ENCODE data around the gene RBKS. TPM values are rescaled to one million over a fixed set of nuclear protein-coding genes. Genes with fewer than 3 reads are reported as not detected.

RBKS gene
- total RNA-seq, 3 donors from 2014 or later, result 1.1 to 5.1 (median 2.9) TPM

- H3K27ac ChIP-seq, result no peak overlapping the region
- intact Hi-C loops (cut with DNase I; ENCODE audit: low total_unique reads), result no loop called here
- H3K36me3 ChIP-seq, result no peaks in the 10 kb centered on the region
- no peak for TF ChIP-seq POLR2AphosphoS5 (IDR thresholded peaks at IDR 0.05)
- TF ChIP-seq CTCF (IDR thresholded peaks at IDR 0.05), result no peak
- no peak for TF ChIP-seq POLR2A (IDR thresholded peaks at IDR 0.05)
- H3K27me3 ChIP-seq, result no peaks in the 10 kb centered on the region
- H3K4me1 ChIP-seq, result no peaks in the 10 kb centered on the region
- H3K4me3 ChIP-seq, result no peak overlapping the region
- no peak for DNase-seq (ENCODE audit: low spot score in 2 of 2)
- H3K9me3 ChIP-seq, result no peaks in the 10 kb centered on the region
Observed at GRCh38 chr2:27832396-27832795, 57.8 kb downstream of the RBKS start.

- Histone ChIP-seq H3K36me3 (no peaks in the 10 kb centered on the region), H3K9me3 (no peaks in the 10 kb centered on the region), H3K4me3 (no peak overlapping the region), H3K27ac (no peak overlapping the region), H3K4me1 (no peaks in the 10 kb centered on the region), H3K27me3 (no peaks in the 10 kb centered on the region)
- intact Hi-C loops (cut with DNase I; ENCODE audit: low total_unique reads), result no loop called here
- DNase-seq (ENCODE audit: low spot score in 2 of 2), result no peak
- TF ChIP-seq POLR2AphosphoS5 (IDR thresholded peaks at IDR 0.05) (no peak), POLR2A (IDR thresholded peaks at IDR 0.05) (no peak), CTCF (IDR thresholded peaks at IDR 0.05) (no peak)
Observed at GRCh38 chr2:27831279-27832050, 58.7 kb downstream of the RBKS start.

- no peak for TF ChIP-seq POLR2AphosphoS5 (IDR thresholded peaks at IDR 0.05)
- no peak for TF ChIP-seq CTCF (IDR thresholded peaks at IDR 0.05)
- no peak for TF ChIP-seq POLR2A (IDR thresholded peaks at IDR 0.05)
- intact Hi-C loops (cut with DNase I; ENCODE audit: low total_unique reads), result no loop called here
- H3K27ac ChIP-seq, result no peak overlapping the region
- DNase-seq (ENCODE audit: low spot score in 2 of 2), result no peak
- no peak overlapping the region for H3K4me3 ChIP-seq
- H3K27me3 ChIP-seq, result no peaks in the 10 kb centered on the region
- no peaks in the 10 kb centered on the region for H3K36me3 ChIP-seq
- H3K4me1 ChIP-seq, result no peaks in the 10 kb centered on the region
- no peaks in the 10 kb centered on the region for H3K9me3 ChIP-seq
Observed at GRCh38 chr2:27830656-27831055, 59.5 kb downstream of the RBKS start.

GRCh38 chr2:27829791-27830190 is 60.4 kb downstream of the RBKS start:
- H3K27me3 ChIP-seq, result no peaks in the 10 kb centered on the region
- H3K36me3 ChIP-seq, result no peaks in the 10 kb centered on the region
- H3K4me3 ChIP-seq, result no peak overlapping the region
- DNase-seq (ENCODE audit: low spot score in 2 of 2), result no peak
- no peaks in the 10 kb centered on the region for H3K4me1 ChIP-seq
- H3K9me3 ChIP-seq, result no peaks in the 10 kb centered on the region
- H3K27ac ChIP-seq, result no peak overlapping the region
- intact Hi-C loops (cut with DNase I; ENCODE audit: low total_unique reads), result no loop called here
- no peak for TF ChIP-seq POLR2A (IDR thresholded peaks at IDR 0.05)
- TF ChIP-seq POLR2AphosphoS5 (IDR thresholded peaks at IDR 0.05), result no peak

GRCh38 chr2:27828305-27828704 is 61.9 kb downstream of the RBKS start:
- H3K27ac ChIP-seq, result no peak overlapping the region
- intact Hi-C loops (cut with DNase I; ENCODE audit: low total_unique reads), result no loop called here

More at GRCh38 chr2:27828305-27828704, 61.9 kb downstream of the RBKS start:
- TF ChIP-seq POLR2A (IDR thresholded peaks at IDR 0.05) (no peak), CTCF (IDR thresholded peaks at IDR 0.05) (no peak), POLR2AphosphoS5 (IDR thresholded peaks at IDR 0.05) (no peak)
- Histone ChIP-seq H3K4me3 (no peak overlapping the region), H3K27me3 (no peaks in the 10 kb centered on the region), H3K9me3 (peaks cover 0 to 6% of the 10 kb centered on the region in 2 donors), H3K36me3 (no peaks in the 10 kb centered on the region), H3K4me1 (no peaks in the 10 kb centered on the region)
- no peak for DNase-seq (ENCODE audit: low spot score in 2 of 2)

Measured in breast epithelium (tissue), 4 donors.